RWPE2 (cell line): ENCODE measurements around the gene WASF2.

ENCODE experiments used
- ATAC-seq: fragments of 200-7000 bp; cut with Tn5 transposase; 3 replicates; pipeline ENCODE4 v1.9.1; 2021; ENCODE audit warnings: low read depth
- DNase-seq: peaks from one replicate; pipeline ENCODE4 v3.0.0-alpha.2; 2020; ENCODE audit warnings: low spot score
- H3K27ac ChIP-seq: fragments of 450-650 bp; 2 replicates; pipeline ENCODE4 v1.5.1; 2017; ENCODE audit warnings: mild to moderate bottlenecking; ENCODE audit not compliant: poor library complexity, severe bottlenecking
- H3K27me3 ChIP-seq: fragments of 250-450 bp; sonication (Bioruptor Pico); 2 replicates; pipeline ENCODE4 v1.5.1; 2021; ENCODE audit warnings: mild to moderate bottlenecking, moderate library complexity; ENCODE audit not compliant: insufficient read depth, poor library complexity, severe bottlenecking
- H3K36me3 ChIP-seq: fragments of 250-450 bp; sonication (Bioruptor Pico); 2 replicates; pipeline ENCODE4 v1.5.1; 2020; ENCODE audit warnings: low read depth, mild to moderate bottlenecking, moderate library complexity
- H3K4me1 ChIP-seq: fragments of 250-450 bp; sonication (Bioruptor Pico); 2 replicates; pipeline ENCODE4 v1.5.1; 2021; ENCODE audit warnings: mild to moderate bottlenecking, moderate library complexity; ENCODE audit not compliant: insufficient read depth, poor library complexity, severe bottlenecking
- H3K4me3 ChIP-seq: fragments of 250-450 bp; sonication (Bioruptor Pico); 2 replicates; pipeline ENCODE4 v1.5.1; 2021; ENCODE audit warnings: mild to moderate bottlenecking, moderate library complexity; ENCODE audit not compliant: severe bottlenecking
- H3K9me3 ChIP-seq: fragments of 250-450 bp; sonication (Bioruptor Pico); 2 replicates; pipeline ENCODE4 v1.5.1; 2021; ENCODE audit warnings: mild to moderate bottlenecking, moderate library complexity; ENCODE audit not compliant: severe bottlenecking
- CTCF ChIP-seq: fragments of 450-650 bp; IDR thresholded peaks from one replicate; pipeline ENCODE4 v1.5.1; 2017; ENCODE audit warnings: mild to moderate bottlenecking, moderate library complexity; ENCODE audit not compliant: poor library complexity, severe bottlenecking

The WASF2 gene

GRCh38 chr1:27363766-27364695 lies 125.9 kb downstream of the WASF2 start:
- DNase-seq (no peak), ATAC-seq (no peak)
- TF ChIP-seq CTCF: no peak
- peaks cover 6% of the 10 kb centered on the region for H3K4me1 ChIP-seq
- peaks cover 24% of the 10 kb centered on the region for H3K36me3 ChIP-seq
- H3K27ac ChIP-seq: peak overlapping the region; percentile 91
- H3K27me3 ChIP-seq: no peaks in the 10 kb centered on the region
- no peak overlapping the region for H3K4me3 ChIP-seq
- no peaks in the 10 kb centered on the region for H3K9me3 ChIP-seq

- ATAC-seq: no peak
- Histone ChIP-seq H3K9me3 (no peaks in the 10 kb centered on the region), H3K4me1 (no peaks in the 10 kb centered on the region), H3K27ac (no peak overlapping the region), H3K4me3 (no peak overlapping the region), H3K36me3 (peaks cover 45% of the 10 kb centered on the region), H3K27me3 (no peaks in the 10 kb centered on the region)
- TF ChIP-seq CTCF: no peak
- DNase-seq: no peak
Measured at GRCh38 chr1:27361553-27361952, 128.4 kb downstream of the WASF2 start.

- no peaks in the 10 kb centered on the region for H3K27me3 ChIP-seq
- no peak overlapping the region for H3K27ac ChIP-seq
- H3K9me3 ChIP-seq: no peaks in the 10 kb centered on the region
- TF ChIP-seq CTCF: no peak
- peaks cover 50% of the 10 kb centered on the region for H3K36me3 ChIP-seq
- no peak overlapping the region for H3K4me3 ChIP-seq
- ATAC-seq (no peak), DNase-seq (no peak)
- no peaks in the 10 kb centered on the region for H3K4me1 ChIP-seq
Measured at GRCh38 chr1:27361044-27361402, 128.9 kb downstream of the WASF2 start.

- Histone ChIP-seq H3K9me3 (no peaks in the 10 kb centered on the region), H3K27ac (no peak overlapping the region), H3K36me3 (peaks cover 57% of the 10 kb centered on the region), H3K4me3 (no peak overlapping the region), H3K4me1 (no peaks in the 10 kb centered on the region), H3K27me3 (no peaks in the 10 kb centered on the region)
- no peak for TF ChIP-seq CTCF
- ATAC-seq (no peak), DNase-seq (no peak)
Measured at GRCh38 chr1:27360159-27361043, 129.6 kb downstream of the WASF2 start.
